ENCODE data around the gene MAPK7.

DNA sequence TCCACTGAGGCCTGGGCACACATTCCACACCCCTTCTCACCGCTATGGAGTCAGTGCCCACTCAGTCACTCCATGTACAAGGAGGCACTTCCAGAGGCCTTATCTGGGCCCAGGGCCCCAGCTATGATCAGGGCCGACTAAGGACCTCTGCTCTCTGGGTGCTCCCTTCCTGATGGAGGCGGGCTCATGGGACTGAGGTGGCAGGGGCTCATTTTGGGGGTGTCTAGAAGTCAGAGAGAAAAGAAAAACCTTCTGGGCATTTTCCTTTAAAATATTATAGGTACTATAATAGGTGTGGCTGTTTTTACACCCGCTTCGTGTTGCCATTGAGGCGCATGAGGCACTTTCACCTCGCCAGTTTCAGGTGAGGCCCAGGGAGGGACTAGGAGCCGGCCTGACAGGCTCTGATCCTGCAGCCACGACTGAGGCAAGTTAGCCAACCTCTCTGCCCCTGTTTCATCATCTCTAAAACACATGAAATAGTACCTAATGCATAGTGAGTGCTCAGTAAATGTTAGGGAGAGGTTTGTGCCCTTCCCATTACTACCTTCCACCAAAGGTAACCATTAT lies 30.1 kb upstream of the MAPK7 start:
- TF ChIP-seq, protein P1, sequence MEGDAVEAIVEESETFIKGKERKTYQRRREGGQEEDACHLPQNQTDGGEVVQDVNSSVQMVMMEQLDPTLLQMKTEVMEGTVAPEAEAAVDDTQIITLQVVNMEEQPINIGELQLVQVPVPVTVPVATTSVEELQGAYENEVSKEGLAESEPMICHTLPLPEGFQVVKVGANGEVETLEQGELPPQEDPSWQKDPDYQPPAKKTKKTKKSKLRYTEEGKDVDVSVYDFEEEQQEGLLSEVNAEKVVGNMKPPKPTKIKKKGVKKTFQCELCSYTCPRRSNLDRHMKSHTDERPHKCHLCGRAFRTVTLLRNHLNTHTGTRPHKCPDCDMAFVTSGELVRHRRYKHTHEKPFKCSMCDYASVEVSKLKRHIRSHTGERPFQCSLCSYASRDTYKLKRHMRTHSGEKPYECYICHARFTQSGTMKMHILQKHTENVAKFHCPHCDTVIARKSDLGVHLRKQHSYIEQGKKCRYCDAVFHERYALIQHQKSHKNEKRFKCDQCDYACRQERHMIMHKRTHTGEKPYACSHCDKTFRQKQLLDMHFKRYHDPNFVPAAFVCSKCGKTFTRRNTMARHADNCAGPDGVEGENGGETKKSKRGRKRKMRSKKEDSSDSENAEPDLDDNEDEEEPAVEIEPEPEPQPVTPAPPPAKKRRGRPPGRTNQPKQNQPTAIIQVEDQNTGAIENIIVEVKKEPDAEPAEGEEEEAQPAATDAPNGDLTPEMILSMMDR (IDR thresholded peaks at IDR 0.05) = no peak
- TF ChIP-seq POLR2A (IDR thresholded peaks at IDR 0.05) = no peak
